ENCODE data around the gene TNPO1.

The TNPO1 gene

DNA sequence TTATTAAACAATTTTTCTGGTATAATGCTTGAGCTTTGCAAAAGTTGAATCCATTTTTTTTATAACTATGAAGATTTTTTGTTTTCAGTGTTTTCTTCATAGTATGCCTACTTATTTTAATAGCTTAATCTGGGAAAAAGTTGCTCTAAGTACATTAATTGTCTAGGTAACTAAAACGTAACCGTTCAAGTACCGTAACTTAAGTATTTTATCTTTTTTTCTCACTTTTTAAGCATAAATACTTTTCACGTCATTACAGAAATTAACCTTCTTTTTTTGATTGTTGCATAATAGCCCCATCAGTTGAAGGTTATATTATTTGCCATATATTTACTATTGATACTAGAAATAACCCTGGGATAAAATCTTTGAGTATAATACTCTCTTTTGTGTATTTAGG is 15.2 kb downstream of the TNPO1 start:
- H3K4me3 ChIP-seq (ENCODE audit: low read depth, low read length): no peak overlapping the region
- TF ChIP-seq CTCF (IDR thresholded peaks at IDR 0.05; ENCODE audit: low read depth, low read length, missing control alignments): no peak
- no peak for DNase-seq (ENCODE audit: low read depth)

- DNase-seq (ENCODE audit: low read depth): no peak
- no peak overlapping the region for H3K4me3 ChIP-seq (ENCODE audit: low read depth, low read length)
- TF ChIP-seq CTCF (IDR thresholded peaks at IDR 0.05; ENCODE audit: low read depth, low read length, missing control alignments): no peak
These were observed 18.5 kb downstream of the TNPO1 start for GRCh38 chr5:72834924-72835323.

- H3K4me3 ChIP-seq (ENCODE audit: low read depth, low read length): no peak overlapping the region
- no peak for TF ChIP-seq CTCF (IDR thresholded peaks at IDR 0.05; ENCODE audit: low read depth, low read length, missing control alignments)
- DNase-seq (ENCODE audit: low read depth): no peak
These were observed 19.2 kb downstream of the TNPO1 start for GRCh38 chr5:72835633-72836032.

- no peak for TF ChIP-seq CTCF (IDR thresholded peaks at IDR 0.05; ENCODE audit: low read depth, low read length, missing control alignments)
- DNase-seq (ENCODE audit: low read depth): no peak
- no peak overlapping the region for H3K4me3 ChIP-seq (ENCODE audit: low read depth, low read length)
These were observed 20.3 kb downstream of the TNPO1 start for GRCh38 chr5:72836810-72837209.

DNA sequence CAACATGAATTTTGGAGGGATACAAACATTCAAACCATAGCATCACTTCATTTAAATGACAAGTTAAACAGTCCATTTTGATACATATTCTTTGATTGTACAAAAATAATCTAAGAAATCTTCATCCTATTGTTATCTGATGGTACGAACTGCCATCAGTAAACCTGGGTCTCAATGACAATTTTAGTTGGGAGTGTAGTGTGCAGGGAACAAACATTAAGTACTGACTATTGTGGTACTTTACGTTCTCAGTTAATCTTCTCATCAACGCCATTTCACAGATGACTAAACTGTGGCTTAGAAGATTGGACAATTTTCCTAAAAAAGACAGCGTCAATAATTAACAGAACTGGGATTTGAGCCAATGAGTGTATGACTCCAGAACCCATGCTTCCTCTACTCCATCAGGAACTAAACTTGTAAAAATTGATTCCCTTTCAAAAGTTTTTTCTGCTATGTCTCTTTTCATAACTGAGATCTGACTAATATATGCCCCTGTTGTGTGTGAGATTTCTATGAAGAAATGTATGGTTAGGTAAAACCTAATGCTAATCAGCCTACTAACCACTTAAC is 21.1 kb downstream of the TNPO1 start:
- no peak overlapping the region for H3K4me3 ChIP-seq (ENCODE audit: low read depth, low read length)
- TF ChIP-seq CTCF (IDR thresholded peaks at IDR 0.05; ENCODE audit: low read depth, low read length, missing control alignments): no peak
- no peak for DNase-seq (ENCODE audit: low read depth)

DNA sequence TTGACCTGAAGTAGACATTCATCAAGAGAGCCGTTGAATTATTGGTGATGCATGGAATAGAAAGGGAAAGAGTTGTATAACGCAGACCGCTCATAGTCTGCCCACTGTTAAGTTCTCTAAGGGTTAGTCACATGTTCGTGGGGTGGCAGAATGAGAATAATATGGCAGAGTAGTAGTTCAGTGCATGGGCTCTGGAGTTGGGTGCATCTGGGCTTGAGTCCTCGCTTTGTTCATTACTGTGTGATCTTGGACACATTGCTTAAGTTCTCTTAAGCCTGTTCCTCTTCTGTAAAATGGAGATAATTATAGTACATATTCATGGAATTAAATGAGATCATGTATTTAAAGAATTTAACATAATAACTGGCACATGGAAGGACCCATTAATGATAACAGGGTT is 23.6 kb downstream of the TNPO1 start:
- DNase-seq (ENCODE audit: low read depth): no peak
- H3K4me3 ChIP-seq (ENCODE audit: low read depth, low read length): no peak overlapping the region
- no peak for TF ChIP-seq CTCF (IDR thresholded peaks at IDR 0.05; ENCODE audit: low read depth, low read length, missing control alignments)

- TF ChIP-seq CTCF (IDR thresholded peaks at IDR 0.05; ENCODE audit: low read depth, low read length, missing control alignments): no peak
- no peak overlapping the region for H3K4me3 ChIP-seq (ENCODE audit: low read depth, low read length)
- DNase-seq (ENCODE audit: low read depth): no peak
These were observed 25.5 kb downstream of the TNPO1 start for GRCh38 chr5:72841756-72842535.

Measured in GM12864 (cell line).